Adrenal gland (tissue), 5 donors: ENCODE measurements around the gene CDYL2.

Experiments
- POLR2A ChIP-seq, 2 donors: fragments of 450-650 bp; IDR thresholded peaks; one replicate each; pipeline ENCODE4 v1.6.1; 2017; ENCODE audit warnings: antibody characterized with exemption in 2 of 2, mild to moderate bottlenecking in 2 of 2, moderate library complexity in 1 of 2
- TF ChIP-seq, protein P1 (sequence below), 6 experiments: fragments of 450-650 bp in 4 of 6; fragments of 200-600 bp in 2 of 6; sonication (generic) in 1 of 6; IDR thresholded peaks; 1 replicate in 5 of 6; 2 replicates in 1 of 6; pipeline versions ENCODE4 v1.5.1 to v1.8.0; 2016 to 2021; ENCODE audit warnings: antibody characterized with exemption in 6 of 6, mild to moderate bottlenecking in 2 of 6, moderate library complexity in 1 of 6
- donor health status: DM: no; HTN: no; CAD: no.

DNA sequence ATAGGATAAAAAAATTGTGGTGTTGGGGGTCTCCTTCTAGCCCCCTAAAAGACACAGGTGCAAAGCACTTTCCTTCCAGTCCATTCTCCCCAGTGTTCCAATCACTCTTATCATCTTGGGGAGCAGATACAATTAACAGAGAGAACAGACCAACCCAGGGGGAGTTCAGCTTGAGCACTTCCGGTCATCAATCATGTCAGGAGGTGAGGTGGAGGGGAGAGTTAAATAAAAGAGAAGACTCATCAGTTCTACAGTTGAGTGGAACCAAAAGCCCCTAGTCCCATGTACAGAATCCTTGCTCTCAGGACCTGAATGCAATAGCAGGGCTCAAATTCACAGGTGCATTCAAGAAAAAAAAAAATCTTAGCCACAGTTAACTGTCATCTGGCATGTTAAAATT is 141.3 kb downstream of the CDYL2 start:
- no peak for TF ChIP-seq POLR2A (IDR thresholded peaks at IDR 0.05)
- TF ChIP-seq, protein P1, sequence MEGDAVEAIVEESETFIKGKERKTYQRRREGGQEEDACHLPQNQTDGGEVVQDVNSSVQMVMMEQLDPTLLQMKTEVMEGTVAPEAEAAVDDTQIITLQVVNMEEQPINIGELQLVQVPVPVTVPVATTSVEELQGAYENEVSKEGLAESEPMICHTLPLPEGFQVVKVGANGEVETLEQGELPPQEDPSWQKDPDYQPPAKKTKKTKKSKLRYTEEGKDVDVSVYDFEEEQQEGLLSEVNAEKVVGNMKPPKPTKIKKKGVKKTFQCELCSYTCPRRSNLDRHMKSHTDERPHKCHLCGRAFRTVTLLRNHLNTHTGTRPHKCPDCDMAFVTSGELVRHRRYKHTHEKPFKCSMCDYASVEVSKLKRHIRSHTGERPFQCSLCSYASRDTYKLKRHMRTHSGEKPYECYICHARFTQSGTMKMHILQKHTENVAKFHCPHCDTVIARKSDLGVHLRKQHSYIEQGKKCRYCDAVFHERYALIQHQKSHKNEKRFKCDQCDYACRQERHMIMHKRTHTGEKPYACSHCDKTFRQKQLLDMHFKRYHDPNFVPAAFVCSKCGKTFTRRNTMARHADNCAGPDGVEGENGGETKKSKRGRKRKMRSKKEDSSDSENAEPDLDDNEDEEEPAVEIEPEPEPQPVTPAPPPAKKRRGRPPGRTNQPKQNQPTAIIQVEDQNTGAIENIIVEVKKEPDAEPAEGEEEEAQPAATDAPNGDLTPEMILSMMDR (IDR thresholded peaks at IDR 0.05), result no peak
